ENCODE measurements around the gene SERPINH1. TPM values are rescaled to one million over a fixed set of nuclear protein-coding genes. Genes with fewer than 3 reads are reported as not detected.
A peak's percentile ranks its signal among the peaks of the same experiment; 100 is the strongest.

SERPINH1 gene
- polyA plus RNA-seq, 3 donors = 1.6 to 4.6 (median 2.1) TPM

GRCh38 chr11:75576017-75576416, 14.0 kb downstream of the SERPINH1 start:
- Histone ChIP-seq H3K36me3 (replicated peaks in 1 of 2; ENCODE audit: control insufficient read depth in 1 of 2, insufficient read depth in 2 of 2, low read length in 2 of 2) (peaks cover 0 to 7% of the 10 kb centered on the region in 2 donors), H3K27ac (ENCODE audit: low read depth in 1 of 2, low read length in 2 of 2) (peak overlapping the region; percentile 38 to 60), H3K27me3 (ENCODE audit: control insufficient read depth in 2 of 2, insufficient read depth in 2 of 2, low read length in 2 of 2) (no peaks in the 10 kb centered on the region), H4K20me1 (ENCODE audit: insufficient read depth, low read length) (no peaks in the 10 kb centered on the region), H3K79me2 (ENCODE audit: insufficient read depth, low read length) (no peaks in the 10 kb centered on the region), H3K4me3 (replicated peaks in 1 of 3; ENCODE audit: low read depth in 2 of 3, low read length in 3 of 3) (no peak overlapping the region), H3K9ac (ENCODE audit: insufficient read depth, low read length, poor library complexity, severe bottlenecking) (no peak overlapping the region), H2AFZ (ENCODE audit: insufficient read depth, low read depth, low read length, poor library complexity, severe bottlenecking) (no peak overlapping the region), H3K4me1 (ENCODE audit: control insufficient read depth in 1 of 2, insufficient read depth in 2 of 2, low read length in 2 of 2) (peaks cover 13 to 17% of the 10 kb centered on the region in 2 donors), H3K4me2 (replicated peaks; ENCODE audit: extremely low read depth, low read length, poor library complexity, severe bottlenecking) (no peak overlapping the region), H3K9me3 (replicated peaks in 1 of 2; ENCODE audit: control insufficient read depth in 1 of 2, insufficient read depth in 1 of 2, low read length in 2 of 2) (peaks cover 0 to 3% of the 10 kb centered on the region in 2 donors)
- H3K27me3 Mint-ChIP-seq (ENCODE audit: low read depth in 3 of 3) = peaks cover 6 to 12% (median 10%) of the 10 kb centered on the region in 3 donors
- intact Hi-C loops (cut with micrococcal nuclease) = no loop called here
- TF ChIP-seq CTCF (IDR thresholded peaks at IDR 0.05) = no peak
- DNase-seq = no peak
- peaks cover 3 to 11% (median 5%) of the 10 kb centered on the region in 7 donors for H3K9me3 Mint-ChIP-seq
- peaks cover 0 to 3% of the 10 kb centered on the region in 2 donors for H3K36me3 Mint-ChIP-seq
- WGBS (ENCODE audit: insufficient coverage) = 93% methylated on average over 5 of the region's 6 CpGs
- peaks cover 17% of the 10 kb centered on the region for H3K4me1 Mint-ChIP-seq
- H3K27ac Mint-ChIP-seq = peak overlapping the region in 5 of 7 donors; percentile 74 to 88 (median 87)
- peak overlapping the region in 1 of 2 donors; percentile 43 for H3K4me3 Mint-ChIP-seq

GRCh38 chr11:75576499-75576918, 14.5 kb downstream of the SERPINH1 start:
- intact Hi-C loops (cut with micrococcal nuclease) = no loop called here
- no CpG with 5 or more reads among the region's 8 CpGs for WGBS (ENCODE audit: insufficient coverage)
- peak overlapping the region; percentile 37 to 62 for H3K4me3 Mint-ChIP-seq
- Histone ChIP-seq H3K9ac (ENCODE audit: insufficient read depth, low read length, poor library complexity, severe bottlenecking) (no peak overlapping the region), H3K27ac (ENCODE audit: low read depth in 1 of 2, low read length in 2 of 2) (peak overlapping the region; percentile 38 to 60), H3K27me3 (ENCODE audit: control insufficient read depth in 2 of 2, insufficient read depth in 2 of 2, low read length in 2 of 2) (no peaks in the 10 kb centered on the region), H2AFZ (ENCODE audit: insufficient read depth, low read depth, low read length, poor library complexity, severe bottlenecking) (no peak overlapping the region), H3K79me2 (ENCODE audit: insufficient read depth, low read length) (no peaks in the 10 kb centered on the region), H3K36me3 (replicated peaks in 1 of 2; ENCODE audit: control insufficient read depth in 1 of 2, insufficient read depth in 2 of 2, low read length in 2 of 2) (peaks cover 0 to 7% of the 10 kb centered on the region in 2 donors), H3K4me1 (ENCODE audit: control insufficient read depth in 1 of 2, insufficient read depth in 2 of 2, low read length in 2 of 2) (peaks cover 13 to 17% of the 10 kb centered on the region in 2 donors), H3K9me3 (replicated peaks in 1 of 2; ENCODE audit: control insufficient read depth in 1 of 2, insufficient read depth in 1 of 2, low read length in 2 of 2) (peaks cover 0 to 3% of the 10 kb centered on the region in 2 donors), H3K4me2 (replicated peaks; ENCODE audit: extremely low read depth, low read length, poor library complexity, severe bottlenecking) (no peak overlapping the region), H4K20me1 (ENCODE audit: insufficient read depth, low read length) (no peaks in the 10 kb centered on the region), H3K4me3 (replicated peaks in 1 of 3; ENCODE audit: low read depth in 2 of 3, low read length in 3 of 3) (no peak overlapping the region)
- H3K36me3 Mint-ChIP-seq = peaks cover 0 to 3% of the 10 kb centered on the region in 2 donors
- no peak for TF ChIP-seq CTCF (IDR thresholded peaks at IDR 0.05)
- peak overlapping the region; percentile 54 to 89 (median 85) for H3K27ac Mint-ChIP-seq
- DNase-seq = peak; percentile 70 to 92 (median 82)
- H3K4me1 Mint-ChIP-seq = peaks cover 17% of the 10 kb centered on the region
- peaks cover 6 to 15% (median 12%) of the 10 kb centered on the region in 3 donors for H3K27me3 Mint-ChIP-seq (ENCODE audit: low read depth in 3 of 3)
- peaks cover 3 to 11% (median 5%) of the 10 kb centered on the region in 7 donors for H3K9me3 Mint-ChIP-seq
